Upper lobe of left lung (tissue), 6 donors: Measurements from ENCODE around the gene SIGLEC7. TPM values are rescaled to one million over a fixed set of nuclear protein-coding genes. Genes with fewer than 3 reads are reported as not detected.
A peak's percentile ranks its signal among the peaks of the same experiment; 100 is the strongest.

Experiments used
- ATAC-seq, 2 donors: fragments of 200-7000 bp; cut with Tn5 transposase; one replicate each; pipeline ENCODE4 v1.9.1; 2022; ENCODE audit warnings: mild to moderate bottlenecking in 2 of 2, moderate library complexity in 2 of 2; ENCODE audit not compliant: low FRiP score in 2 of 2
- DNase-seq, 2 donors: peaks; one replicate each; pipeline ENCODE4 v3.0.0-alpha.2; 2019 to 2020
- H3K27ac ChIP-seq, 4 donors: fragments of 200-600 bp; sonication (generic); one replicate each; pipeline ENCODE4 v1.5.1; 2016 to 2019
- H3K27me3 ChIP-seq, 4 donors: fragments of 200-600 bp; sonication (generic); one replicate each; pipeline ENCODE4 v1.5.1; 2017 to 2019
- H3K36me3 ChIP-seq, 4 donors: fragments of 200-600 bp; sonication (generic); one replicate each; pipeline ENCODE4 v1.5.1; 2016 to 2019
- H3K4me1 ChIP-seq, 4 donors: fragments of 200-600 bp; sonication (generic); one replicate each; pipeline ENCODE4 v1.5.1; 2018 to 2019
- H3K4me3 ChIP-seq, 4 donors: fragments of 200-600 bp; sonication (generic); one replicate each; pipeline ENCODE4 v1.5.1; 2017 to 2019; ENCODE audit warnings: mild to moderate bottlenecking in 2 of 4, moderate library complexity in 1 of 4
- H3K9me3 ChIP-seq, 4 donors: fragments of 200-600 bp; sonication (generic); one replicate each; pipeline ENCODE4 v1.5.1; 2018 to 2019
- EP300 ChIP-seq, 4 donors: sonication (generic); formaldehyde crosslinking; IDR thresholded peaks; one replicate each; pipeline ENCODE4 v1.5.1; 2017; ENCODE audit warnings: antibody characterized with exemption in 4 of 4, control low read depth in 2 of 4
- POLR2A ChIP-seq, 4 donors: fragments of 450-650 bp; IDR thresholded peaks; one replicate each; pipeline ENCODE4 v1.5.1; 2016 to 2017; ENCODE audit warnings: antibody characterized with exemption in 4 of 4, mild to moderate bottlenecking in 2 of 4
- POLR2AphosphoS5 ChIP-seq, 2 donors: sonication (generic); formaldehyde crosslinking; IDR thresholded peaks; one replicate each; pipeline ENCODE4 v1.5.1; 2017; ENCODE audit warnings: antibody characterized with exemption in 2 of 2
- WGBS, 2 donors: methylation state at CpG; one replicate each; pipeline ENCODE4 v1.1.5; 2017 to 2018; 5-methylcytosine and 5-hydroxymethylcytosine counted together
- total RNA-seq, 6 donors: library from RNA; depleted of rRNA in 4 of 6; stranded (reverse); fragments of >200 nt in 4 of 6; gene quantifications; one replicate each; pipeline versions ENCODE4 v1.1.0 to v1.2.1, GENCODE V29; 2016 to 2021
- TF ChIP-seq, protein P1 (sequence below), 6 experiments: fragments of 450-650 bp in 4 of 6; fragments of 200-600 bp in 2 of 6; sonication (generic) in 2 of 6; IDR thresholded peaks; one replicate each; pipeline ENCODE4 v1.5.1; 2016 to 2019; ENCODE audit warnings: antibody characterized with exemption in 6 of 6
- donor health status: DM: no; HTN: no; CAD: no; lungs with moderate emphysema.
- donor health status: DM: no; HTN: yes; CAD: no; lungs with severe emphysema.

SIGLEC7 gene
- total RNA-seq, 6 donors from 2014 or later: 3.4 to 10.9 (median 8.1) TPM

DNA sequence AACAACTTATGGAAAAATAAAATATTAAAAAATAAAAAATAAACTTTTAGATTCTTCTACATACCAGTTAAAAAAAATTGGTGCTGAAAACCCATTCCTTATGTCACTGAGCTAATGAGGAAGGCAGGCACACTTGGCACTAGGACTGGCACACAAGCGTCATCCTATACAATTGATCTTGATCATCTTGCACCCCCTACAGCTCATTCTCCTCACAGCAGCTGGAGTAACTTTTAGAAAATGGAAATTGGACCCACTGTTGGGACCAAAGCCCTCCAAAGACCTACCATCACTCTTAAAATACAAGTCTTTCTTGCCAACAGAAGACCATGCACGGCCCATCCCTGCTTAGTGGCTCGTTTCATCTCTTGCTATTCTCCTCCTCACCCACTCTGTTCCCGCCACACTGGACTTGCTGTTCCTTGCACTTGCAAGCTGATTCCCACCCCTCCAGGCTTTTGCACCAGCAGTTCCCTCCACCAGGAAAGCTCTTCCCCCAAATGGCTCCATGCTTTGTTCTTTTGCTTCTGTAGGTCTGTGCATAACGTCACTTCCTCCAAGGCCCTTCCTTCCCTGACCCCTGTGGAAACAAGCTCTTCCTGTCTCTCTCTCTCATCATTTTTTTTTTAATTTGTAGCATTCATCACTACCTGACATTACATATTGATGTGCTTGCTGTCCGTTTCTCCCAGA lies 45.5 kb upstream of the SIGLEC7 start:
- no peak for TF ChIP-seq EP300 (IDR thresholded peaks at IDR 0.05)
- TF ChIP-seq POLR2A (IDR thresholded peaks at IDR 0.05): no peak
- TF ChIP-seq, protein P1, sequence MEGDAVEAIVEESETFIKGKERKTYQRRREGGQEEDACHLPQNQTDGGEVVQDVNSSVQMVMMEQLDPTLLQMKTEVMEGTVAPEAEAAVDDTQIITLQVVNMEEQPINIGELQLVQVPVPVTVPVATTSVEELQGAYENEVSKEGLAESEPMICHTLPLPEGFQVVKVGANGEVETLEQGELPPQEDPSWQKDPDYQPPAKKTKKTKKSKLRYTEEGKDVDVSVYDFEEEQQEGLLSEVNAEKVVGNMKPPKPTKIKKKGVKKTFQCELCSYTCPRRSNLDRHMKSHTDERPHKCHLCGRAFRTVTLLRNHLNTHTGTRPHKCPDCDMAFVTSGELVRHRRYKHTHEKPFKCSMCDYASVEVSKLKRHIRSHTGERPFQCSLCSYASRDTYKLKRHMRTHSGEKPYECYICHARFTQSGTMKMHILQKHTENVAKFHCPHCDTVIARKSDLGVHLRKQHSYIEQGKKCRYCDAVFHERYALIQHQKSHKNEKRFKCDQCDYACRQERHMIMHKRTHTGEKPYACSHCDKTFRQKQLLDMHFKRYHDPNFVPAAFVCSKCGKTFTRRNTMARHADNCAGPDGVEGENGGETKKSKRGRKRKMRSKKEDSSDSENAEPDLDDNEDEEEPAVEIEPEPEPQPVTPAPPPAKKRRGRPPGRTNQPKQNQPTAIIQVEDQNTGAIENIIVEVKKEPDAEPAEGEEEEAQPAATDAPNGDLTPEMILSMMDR (IDR thresholded peaks at IDR 0.05): no peak
- no peak for TF ChIP-seq POLR2AphosphoS5 (IDR thresholded peaks at IDR 0.05)

GRCh38 chr19:51097166-51097738 lies 44.8 kb upstream of the SIGLEC7 start:
- Histone ChIP-seq H3K9me3 (no peaks in the 10 kb centered on the region), H3K36me3 (peaks cover 0 to 38% (median 11%) of the 10 kb centered on the region in 4 donors), H3K4me1 (peaks cover 0 to 10% (median 3%) of the 10 kb centered on the region in 4 donors), H3K4me3 (no peak overlapping the region), H3K27me3 (no peaks in the 10 kb centered on the region), H3K27ac (no peak overlapping the region)
- peak; percentile 62 to 63 for ATAC-seq
- WGBS, 2 donors: 4 to 24% methylated on average over 3 to 8 of the region's 8 CpGs
- TF ChIP-seq, protein P1 (IDR thresholded peaks at IDR 0.05): peak in 5 of 6 experiments; percentile 43 to 60 (median 55)
- TF ChIP-seq POLR2AphosphoS5 (IDR thresholded peaks at IDR 0.05): no peak
- TF ChIP-seq POLR2A (IDR thresholded peaks at IDR 0.05): no peak
- peak in 1 of 2 donors; percentile 81 for DNase-seq

More for the DNA sequence above, 45.5 kb upstream of the SIGLEC7 start:
- H3K4me3 ChIP-seq: no peak overlapping the region
- WGBS, 2 donors: 83 to 90% methylated on average over 6 of the region's 6 CpGs
- H3K4me1 ChIP-seq: peaks cover 0 to 10% (median 3%) of the 10 kb centered on the region in 4 donors
- peaks cover 0 to 32% (median 7%) of the 10 kb centered on the region in 4 donors for H3K36me3 ChIP-seq
- no peaks in the 10 kb centered on the region for H3K9me3 ChIP-seq
- no peaks in the 10 kb centered on the region for H3K27me3 ChIP-seq
- DNase-seq: no peak
- H3K27ac ChIP-seq: no peak overlapping the region
- no peak for ATAC-seq

GRCh38 chr19:51097796-51098195 lies 44.3 kb upstream of the SIGLEC7 start:
- TF ChIP-seq, protein P1 (IDR thresholded peaks at IDR 0.05): no peak
- no peak for TF ChIP-seq EP300 (IDR thresholded peaks at IDR 0.05)
- no peak for TF ChIP-seq POLR2AphosphoS5 (IDR thresholded peaks at IDR 0.05)
- TF ChIP-seq POLR2A (IDR thresholded peaks at IDR 0.05): no peak
- H3K4me3 ChIP-seq: no peak overlapping the region
- H3K27me3 ChIP-seq: no peaks in the 10 kb centered on the region
- 77 to 82% methylated on average over 15 to 19 of the region's 20 CpGs for WGBS, 2 donors
- peaks cover 2 to 44% (median 14%) of the 10 kb centered on the region in 4 donors for H3K36me3 ChIP-seq
- no peak overlapping the region for H3K27ac ChIP-seq
- no peak for DNase-seq
- peaks cover 0 to 10% (median 3%) of the 10 kb centered on the region in 4 donors for H3K4me1 ChIP-seq
- ATAC-seq: no peak
- H3K9me3 ChIP-seq: no peaks in the 10 kb centered on the region

GRCh38 chr19:51098365-51099046 lies 43.6 kb upstream of the SIGLEC7 start:
- ATAC-seq: peak in 1 of 2 donors; percentile 74
- Histone ChIP-seq H3K27me3 (no peaks in the 10 kb centered on the region), H3K36me3 (peaks cover 3 to 51% (median 18%) of the 10 kb centered on the region in 4 donors), H3K27ac (peak overlapping the region in 1 of 4 donors; percentile 59), H3K4me3 (peak overlapping the region in 2 of 4 donors; percentile 13 to 20), H3K4me1 (peaks cover 0 to 10% (median 3%) of the 10 kb centered on the region in 4 donors), H3K9me3 (no peaks in the 10 kb centered on the region)
- WGBS, 2 donors: 83 to 88% methylated on average over 8 to 62 of the region's 78 CpGs
- DNase-seq: peak; percentile 59 to 90
- TF ChIP-seq EP300 (IDR thresholded peaks at IDR 0.05) (no peak), POLR2A (IDR thresholded peaks at IDR 0.05) (peak in 1 of 4 donors; percentile 11)

DNA sequence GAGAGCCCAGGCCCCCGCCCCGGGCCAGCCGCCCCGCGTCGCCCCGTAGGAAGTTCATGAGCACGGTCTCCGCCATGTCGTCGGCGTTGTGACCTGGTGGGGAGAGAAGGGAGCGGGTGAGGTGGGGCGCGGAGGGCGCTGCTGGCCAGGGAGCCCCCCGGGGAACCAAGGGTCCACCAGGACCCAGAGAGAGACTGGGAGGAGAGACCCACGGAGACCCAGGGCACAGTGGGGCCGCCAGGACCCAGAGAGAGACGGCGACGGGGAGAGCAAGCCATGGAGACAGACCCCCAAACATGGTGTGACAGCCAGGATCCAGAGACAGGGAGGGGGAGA lies 43.1 kb upstream of the SIGLEC7 start:
- Histone ChIP-seq H3K27me3 (no peaks in the 10 kb centered on the region), H3K27ac (peak overlapping the region in 1 of 4 donors; percentile 59), H3K36me3 (peaks cover 3 to 56% (median 23%) of the 10 kb centered on the region in 4 donors), H3K9me3 (no peaks in the 10 kb centered on the region), H3K4me1 (peaks cover 0 to 10% (median 3%) of the 10 kb centered on the region in 4 donors), H3K4me3 (peak overlapping the region in 2 of 4 donors; percentile 13 to 20)
- TF ChIP-seq, protein P1 (IDR thresholded peaks at IDR 0.05): no peak
- no peak for TF ChIP-seq POLR2A (IDR thresholded peaks at IDR 0.05)
- no peak for TF ChIP-seq POLR2AphosphoS5 (IDR thresholded peaks at IDR 0.05)
- DNase-seq: no peak
- WGBS, 2 donors: 82 to 83% methylated on average over 12 to 22 of the region's 22 CpGs
- no peak for ATAC-seq
